Measurements from ENCODE around the gene DUOX1.

DUOX1 gene

DNA sequence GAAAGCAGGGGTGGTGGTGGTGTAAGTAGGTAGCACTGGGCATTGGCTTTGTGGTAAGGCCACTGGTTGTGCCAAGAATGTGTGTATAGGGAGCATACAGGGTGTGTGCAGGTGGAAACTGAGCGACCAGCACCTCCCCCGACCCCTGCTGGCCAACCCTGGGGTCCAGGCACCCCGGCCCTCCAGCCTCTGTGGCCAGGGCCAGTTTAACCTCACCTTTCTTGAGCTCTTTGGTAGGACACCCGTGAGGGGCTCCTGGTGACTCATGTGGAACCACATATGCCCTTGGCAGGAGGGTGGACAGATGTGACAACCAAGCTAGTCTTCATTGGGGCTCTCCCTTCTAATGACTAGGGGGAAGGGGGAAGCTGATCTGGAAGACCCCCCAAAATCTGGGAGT is 38.5 kb downstream of the DUOX1 start:
- DNase-seq (ENCODE audit: low read depth, low spot score) = no peak

- DNase-seq (ENCODE audit: low read depth, low spot score) = no peak
Measured at GRCh38 chr15:45168751-45169551, 39.2 kb downstream of the DUOX1 start.

GRCh38 chr15:45169608-45170480 is 40.0 kb downstream of the DUOX1 start:
- no peak for DNase-seq (ENCODE audit: low read depth, low spot score)

DNA sequence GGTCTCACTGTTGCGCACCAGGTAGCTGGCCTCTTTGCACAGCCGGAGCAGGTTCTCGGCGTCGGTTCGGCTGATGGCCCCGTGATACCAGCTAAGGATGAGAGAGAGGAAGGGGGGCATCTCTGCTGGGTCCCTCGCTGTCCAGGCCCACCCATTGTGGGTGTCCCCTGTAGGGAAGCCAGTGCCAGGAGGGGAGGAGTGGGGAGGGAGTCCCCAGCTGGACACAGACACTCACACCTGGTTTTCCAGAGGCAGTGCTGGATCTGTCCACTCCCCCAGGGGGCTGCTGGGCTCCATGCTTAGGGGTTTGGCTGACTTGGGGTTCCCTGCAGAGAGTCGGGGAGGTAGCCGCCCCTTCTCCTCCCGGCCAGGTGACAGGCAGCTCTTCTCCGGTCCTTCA is 42.1 kb downstream of the DUOX1 start:
- DNase-seq (ENCODE audit: low read depth, low spot score) = no peak

DNA sequence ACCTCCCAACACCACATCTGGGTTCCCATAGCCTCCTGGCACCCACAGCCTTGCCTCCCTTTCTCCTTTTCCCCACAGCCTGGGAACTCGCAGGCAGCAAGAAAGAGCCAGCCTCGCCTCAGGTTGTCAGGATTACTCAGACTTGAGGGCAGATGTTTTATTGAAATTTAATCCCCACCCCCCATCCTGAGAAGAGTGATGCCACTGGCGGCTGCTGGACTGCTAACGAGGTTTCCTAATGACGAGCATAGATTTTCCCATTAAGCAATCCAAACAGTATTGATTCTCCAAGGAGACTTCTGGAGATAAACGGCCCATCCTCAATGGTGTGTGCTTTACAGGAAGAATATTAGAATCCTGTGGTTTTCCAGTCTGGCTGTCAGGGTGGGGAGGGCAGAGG is 44.3 kb downstream of the DUOX1 start:
- DNase-seq (ENCODE audit: low read depth, low spot score) = no peak

GRCh38 chr15:45174577-45174976 is 44.8 kb downstream of the DUOX1 start:
- DNase-seq (ENCODE audit: low read depth, low spot score) = no peak

DNA sequence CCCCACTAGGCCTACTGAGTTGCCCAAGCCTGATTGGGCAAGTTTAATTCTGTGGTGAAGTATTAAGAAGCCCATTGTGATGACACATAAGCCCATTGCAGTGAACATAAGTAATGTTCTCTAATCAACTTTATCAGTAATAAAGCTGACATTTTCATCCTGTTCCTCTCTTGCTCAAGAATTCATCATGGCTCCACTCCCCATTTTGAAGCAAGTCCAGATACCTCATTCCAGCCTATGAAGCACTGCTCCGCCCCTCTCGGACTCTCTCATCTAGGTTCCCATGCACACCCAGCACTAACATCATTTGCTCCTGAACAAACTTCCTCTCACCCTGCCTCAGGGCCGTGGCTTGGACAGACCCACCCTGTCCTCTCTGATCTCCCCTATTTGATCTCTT is 47.5 kb downstream of the DUOX1 start:
- no peak for DNase-seq (ENCODE audit: low read depth, low spot score)

GRCh38 chr15:45179221-45179985 is 49.6 kb downstream of the DUOX1 start:
- no peak for DNase-seq (ENCODE audit: low read depth, low spot score)

DNA sequence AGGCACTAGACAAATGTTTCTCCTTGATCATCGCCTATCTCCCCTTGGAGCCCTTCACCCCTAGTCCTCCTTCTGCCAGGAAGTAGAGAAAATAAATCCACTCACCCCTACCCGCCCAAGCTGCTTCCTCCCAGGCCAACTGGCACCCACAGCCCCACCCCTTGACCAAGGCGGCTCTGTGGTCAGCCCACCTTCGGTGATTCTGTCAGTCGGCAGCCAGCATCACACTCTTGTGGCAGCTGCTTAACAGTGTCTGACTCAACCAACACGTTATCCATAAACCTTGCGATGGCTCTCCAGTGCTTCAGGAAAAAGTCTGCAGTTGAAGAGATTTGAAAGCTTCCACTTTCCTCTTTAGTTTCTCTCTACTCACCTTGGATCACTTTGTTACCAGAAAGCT is 50.4 kb downstream of the DUOX1 start:
- DNase-seq (ENCODE audit: low read depth, low spot score) = no peak

GRCh38 chr15:45180648-45181436 is 51.0 kb downstream of the DUOX1 start:
- no peak for DNase-seq (ENCODE audit: low read depth, low spot score)

GRCh38 chr15:45181491-45182285 is 51.9 kb downstream of the DUOX1 start:
- DNase-seq (ENCODE audit: low read depth, low spot score) = no peak

- DNase-seq (ENCODE audit: low read depth, low spot score) = no peak
Measured at GRCh38 chr15:45182996-45183395, 53.2 kb downstream of the DUOX1 start.

DNA sequence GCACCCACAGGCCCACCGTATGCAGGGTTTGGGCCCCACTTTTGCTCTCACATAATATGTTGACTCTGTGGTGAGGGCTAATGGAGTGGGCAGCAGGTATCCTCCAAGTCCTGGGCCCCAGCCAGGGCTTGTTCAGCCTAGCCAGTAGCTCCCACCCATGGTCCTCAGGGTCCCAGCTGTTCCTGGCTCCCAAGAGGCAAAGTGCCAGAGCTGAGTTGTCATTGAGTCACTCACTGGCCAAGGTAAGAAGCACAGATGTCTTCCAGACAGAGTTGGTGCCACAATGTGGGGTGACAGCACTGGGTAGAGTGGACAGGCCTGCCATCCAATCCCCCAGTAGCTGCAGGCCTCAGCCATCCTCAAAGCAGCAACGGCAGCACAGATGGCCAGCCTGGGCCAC is 53.7 kb downstream of the DUOX1 start:
- DNase-seq (ENCODE audit: low read depth, low spot score) = no peak

DNA sequence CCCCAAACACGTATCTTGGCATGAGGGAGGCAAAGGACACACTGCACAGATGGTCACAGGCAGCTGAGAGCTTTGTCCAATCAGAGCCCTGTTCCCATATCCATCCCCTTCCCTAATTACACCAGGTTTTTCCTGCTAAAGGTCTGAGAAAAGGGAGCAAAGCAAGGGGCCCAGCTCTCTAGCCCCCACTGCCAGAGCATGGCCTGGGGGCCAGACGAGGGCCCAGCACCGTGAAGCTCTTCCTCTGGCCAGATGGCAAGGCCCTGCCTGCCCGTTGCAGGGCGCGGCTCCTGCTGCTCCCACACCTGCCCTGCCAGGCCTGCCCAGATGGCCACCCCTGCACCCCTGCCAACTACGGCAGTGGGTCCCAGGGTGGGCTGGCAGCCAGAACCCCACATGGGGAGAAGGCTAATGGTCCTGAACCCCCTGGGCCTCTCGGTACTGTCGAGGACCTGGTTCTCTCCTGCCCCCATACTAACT is 54.8 kb downstream of the DUOX1 start:
- DNase-seq (ENCODE audit: low read depth, low spot score) = no peak

GRCh38 chr15:45185069-45185779 is 55.4 kb downstream of the DUOX1 start:
- no peak for DNase-seq (ENCODE audit: low read depth, low spot score)

GRCh38 chr15:45185903-45186770 is 56.3 kb downstream of the DUOX1 start:
- no peak for DNase-seq (ENCODE audit: low read depth, low spot score)

GRCh38 chr15:45186771-45187577 is 57.2 kb downstream of the DUOX1 start:
- DNase-seq (ENCODE audit: low read depth, low spot score) = no peak

DNA sequence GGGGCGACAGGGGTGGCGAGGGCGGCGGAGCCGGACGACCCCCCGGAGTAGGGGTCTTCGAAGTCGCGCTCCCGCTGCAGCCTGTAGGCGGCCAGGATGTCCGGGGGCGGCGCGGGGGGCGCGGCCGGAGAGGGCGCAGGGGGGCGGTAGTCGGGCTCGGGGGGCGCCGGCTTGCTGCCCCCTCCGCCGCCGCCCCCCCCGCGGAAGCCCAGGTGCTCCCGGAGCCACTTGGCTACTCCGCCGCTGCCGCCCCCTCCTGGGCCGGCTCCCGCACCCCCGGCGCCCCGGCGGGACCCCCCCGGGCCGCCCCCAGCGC is 57.7 kb downstream of the DUOX1 start:
- DNase-seq (ENCODE audit: low read depth, low spot score) = no peak
